ENCODE measurements around the gene GRM4. TPM values are rescaled to one million over a fixed set of nuclear protein-coding genes. Genes with fewer than 3 reads are reported as not detected.

Gene GRM4
- total and polyA plus RNA-seq, 5 donors from 2014 or later = not detected

GRCh38 chr6:34131326-34132290 lies 14.3 kb downstream of the GRM4 start:
- no peak for DNase-seq
- Mint-ChIP-seq H3K4me3 (no peak overlapping the region), H3K27me3 (peaks cover 33% of the 10 kb centered on the region), H3K27ac (no peak overlapping the region), H3K4me1 (peaks cover 0 to 3% (median 0%) of the 10 kb centered on the region in 4 donors), H3K9me3 (no peaks in the 10 kb centered on the region), H3K36me3 (no peaks in the 10 kb centered on the region)
- H3K36me3 ChIP-seq (ENCODE audit: control insufficient read depth, insufficient read depth, low read length) = no peaks in the 10 kb centered on the region
- no peak for ATAC-seq (ENCODE audit: low read depth in 2 of 2)
- H3K27ac ChIP-seq (ENCODE audit: insufficient read depth, low read length, poor library complexity, severe bottlenecking) = no peak overlapping the region
- no peak overlapping the region for H3K4me3 ChIP-seq (ENCODE audit: low read depth, low read length)
- H3K27me3 ChIP-seq (ENCODE audit: control insufficient read depth, insufficient read depth, low read length) = no peaks in the 10 kb centered on the region
- no peaks in the 10 kb centered on the region for H3K9me3 ChIP-seq (ENCODE audit: control insufficient read depth in 2 of 2, low read length in 2 of 2)
- H3K4me1 ChIP-seq (ENCODE audit: control insufficient read depth, insufficient read depth, low read length, poor library complexity, severe bottlenecking) = no peaks in the 10 kb centered on the region

- H3K27me3 Mint-ChIP-seq = peaks cover 28% of the 10 kb centered on the region
These were observed 15.0 kb downstream of the GRM4 start for GRCh38 chr6:34130862-34131261.

GRCh38 chr6:34129753-34130152 lies 16.1 kb downstream of the GRM4 start:
- Mint-ChIP-seq H3K4me3 (no peak overlapping the region), H3K27ac (no peak overlapping the region), H3K36me3 (no peaks in the 10 kb centered on the region), H3K9me3 (no peaks in the 10 kb centered on the region), H3K27me3 (peaks cover 19% of the 10 kb centered on the region), H3K4me1 (peaks cover 0 to 3% (median 0%) of the 10 kb centered on the region in 4 donors)
- H3K4me3 ChIP-seq (ENCODE audit: low read depth, low read length) = no peak overlapping the region
- H3K27ac ChIP-seq (ENCODE audit: insufficient read depth, low read length, poor library complexity, severe bottlenecking) = no peak overlapping the region
- no peaks in the 10 kb centered on the region for H3K27me3 ChIP-seq (ENCODE audit: control insufficient read depth, insufficient read depth, low read length)
- DNase-seq = no peak
- H3K4me1 ChIP-seq (ENCODE audit: control insufficient read depth, insufficient read depth, low read length, poor library complexity, severe bottlenecking) = no peaks in the 10 kb centered on the region
- no peaks in the 10 kb centered on the region for H3K9me3 ChIP-seq (ENCODE audit: control insufficient read depth in 2 of 2, low read length in 2 of 2)
- H3K36me3 ChIP-seq (ENCODE audit: control insufficient read depth, insufficient read depth, low read length) = no peaks in the 10 kb centered on the region
- no peak for ATAC-seq (ENCODE audit: low read depth in 2 of 2)

More at GRCh38 chr6:34130862-34131261, 15.0 kb downstream of the GRM4 start:
- Histone ChIP-seq H3K9me3 (ENCODE audit: control insufficient read depth in 2 of 2, low read length in 2 of 2) (no peaks in the 10 kb centered on the region), H3K27me3 (ENCODE audit: control insufficient read depth, insufficient read depth, low read length) (no peaks in the 10 kb centered on the region), H3K4me3 (ENCODE audit: low read depth, low read length) (no peak overlapping the region), H3K4me1 (ENCODE audit: control insufficient read depth, insufficient read depth, low read length, poor library complexity, severe bottlenecking) (no peaks in the 10 kb centered on the region), H3K27ac (ENCODE audit: insufficient read depth, low read length, poor library complexity, severe bottlenecking) (no peak overlapping the region), H3K36me3 (ENCODE audit: control insufficient read depth, insufficient read depth, low read length) (no peaks in the 10 kb centered on the region)
- Mint-ChIP-seq H3K9me3 (no peaks in the 10 kb centered on the region), H3K4me1 (peaks cover 0 to 3% (median 0%) of the 10 kb centered on the region in 4 donors), H3K36me3 (no peaks in the 10 kb centered on the region), H3K27ac (no peak overlapping the region), H3K4me3 (no peak overlapping the region)
- no peak for ATAC-seq (ENCODE audit: low read depth in 2 of 2)
- DNase-seq = no peak

- no peak overlapping the region for H3K4me3 ChIP-seq (ENCODE audit: low read depth, low read length)
These were observed 17.8 kb downstream of the GRM4 start for GRCh38 chr6:34128045-34128444.

GRCh38 chr6:34126419-34126818 lies 19.5 kb downstream of the GRM4 start:
- no peaks in the 10 kb centered on the region for H3K27me3 ChIP-seq (ENCODE audit: control insufficient read depth, insufficient read depth, low read length)
- no peaks in the 10 kb centered on the region for H3K9me3 ChIP-seq (ENCODE audit: control insufficient read depth in 2 of 2, low read length in 2 of 2)
- Mint-ChIP-seq H3K4me3 (no peak overlapping the region), H3K27me3 (peaks cover 10% of the 10 kb centered on the region), H3K4me1 (no peaks in the 10 kb centered on the region), H3K36me3 (no peaks in the 10 kb centered on the region), H3K27ac (no peak overlapping the region), H3K9me3 (peaks cover 0 to 3% (median 0%) of the 10 kb centered on the region in 7 donors)
- H3K27ac ChIP-seq (ENCODE audit: insufficient read depth, low read length, poor library complexity, severe bottlenecking) = no peak overlapping the region
- DNase-seq (no peak), ATAC-seq (ENCODE audit: low read depth in 2 of 2) (no peak)
- H3K4me1 ChIP-seq (ENCODE audit: control insufficient read depth, insufficient read depth, low read length, poor library complexity, severe bottlenecking) = no peaks in the 10 kb centered on the region
- H3K36me3 ChIP-seq (ENCODE audit: control insufficient read depth, insufficient read depth, low read length) = no peaks in the 10 kb centered on the region
- H3K4me3 ChIP-seq (ENCODE audit: low read depth, low read length) = no peak overlapping the region

More at GRCh38 chr6:34128045-34128444, 17.8 kb downstream of the GRM4 start:
- Mint-ChIP-seq H3K36me3 (no peaks in the 10 kb centered on the region), H3K9me3 (no peaks in the 10 kb centered on the region), H3K27me3 (peaks cover 12% of the 10 kb centered on the region), H3K27ac (no peak overlapping the region), H3K4me1 (peaks cover 0 to 3% (median 0%) of the 10 kb centered on the region in 4 donors), H3K4me3 (no peak overlapping the region)
- H3K27me3 ChIP-seq (ENCODE audit: control insufficient read depth, insufficient read depth, low read length) = no peaks in the 10 kb centered on the region
- no peaks in the 10 kb centered on the region for H3K4me1 ChIP-seq (ENCODE audit: control insufficient read depth, insufficient read depth, low read length, poor library complexity, severe bottlenecking)
- H3K27ac ChIP-seq (ENCODE audit: insufficient read depth, low read length, poor library complexity, severe bottlenecking) = no peak overlapping the region
- ATAC-seq (ENCODE audit: low read depth in 2 of 2) = no peak
- DNase-seq = no peak
- H3K9me3 ChIP-seq (ENCODE audit: control insufficient read depth in 2 of 2, low read length in 2 of 2) = no peaks in the 10 kb centered on the region
- no peaks in the 10 kb centered on the region for H3K36me3 ChIP-seq (ENCODE audit: control insufficient read depth, insufficient read depth, low read length)

- Histone ChIP-seq H3K27me3 (ENCODE audit: control insufficient read depth, insufficient read depth, low read length) (no peaks in the 10 kb centered on the region), H3K9me3 (ENCODE audit: control insufficient read depth in 2 of 2, low read length in 2 of 2) (no peaks in the 10 kb centered on the region), H3K36me3 (ENCODE audit: control insufficient read depth, insufficient read depth, low read length) (no peaks in the 10 kb centered on the region), H3K27ac (ENCODE audit: insufficient read depth, low read length, poor library complexity, severe bottlenecking) (no peak overlapping the region), H3K4me3 (ENCODE audit: low read depth, low read length) (no peak overlapping the region), H3K4me1 (ENCODE audit: control insufficient read depth, insufficient read depth, low read length, poor library complexity, severe bottlenecking) (no peaks in the 10 kb centered on the region)
- no peak for DNase-seq
- Mint-ChIP-seq H3K27ac (no peak overlapping the region), H3K36me3 (no peaks in the 10 kb centered on the region), H3K4me1 (no peaks in the 10 kb centered on the region), H3K9me3 (peaks cover 0 to 3% (median 0%) of the 10 kb centered on the region in 7 donors), H3K4me3 (no peak overlapping the region), H3K27me3 (peaks cover 10% of the 10 kb centered on the region)
- ATAC-seq (ENCODE audit: low read depth in 2 of 2) = no peak
These were observed 19.9 kb downstream of the GRM4 start for GRCh38 chr6:34125939-34126338.

- Histone ChIP-seq H3K36me3 (ENCODE audit: control insufficient read depth, insufficient read depth, low read length) (no peaks in the 10 kb centered on the region), H3K9me3 (ENCODE audit: control insufficient read depth in 2 of 2, low read length in 2 of 2) (no peaks in the 10 kb centered on the region), H3K27ac (ENCODE audit: insufficient read depth, low read length, poor library complexity, severe bottlenecking) (no peak overlapping the region), H3K27me3 (ENCODE audit: control insufficient read depth, insufficient read depth, low read length) (no peaks in the 10 kb centered on the region), H3K4me3 (ENCODE audit: low read depth, low read length) (no peak overlapping the region), H3K4me1 (ENCODE audit: control insufficient read depth, insufficient read depth, low read length, poor library complexity, severe bottlenecking) (no peaks in the 10 kb centered on the region)
- no peak for DNase-seq
- Mint-ChIP-seq H3K9me3 (peaks cover 0 to 3% (median 0%) of the 10 kb centered on the region in 7 donors), H3K4me1 (no peaks in the 10 kb centered on the region), H3K27me3 (peaks cover 7% of the 10 kb centered on the region), H3K27ac (no peak overlapping the region), H3K36me3 (no peaks in the 10 kb centered on the region), H3K4me3 (no peak overlapping the region)
- ATAC-seq (ENCODE audit: low read depth in 2 of 2) = no peak
These were observed 24.8 kb downstream of the GRM4 start for GRCh38 chr6:34120953-34121675.

Data from CD4-positive, CD25-positive, alpha-beta regulatory T cell (primary cell).